GM19324 (cell line): ENCODE measurements around the gene GFAP.
"Not testable (repeated sequence)": the region's sequence is repeated elsewhere in the genome, so short reads cannot be mapped to it uniquely, and the experiment has no call there.

Experiments used
- ATAC-seq: cut with Tn5 transposase; IDR thresholded peaks from one replicate; pipeline ENCODE4 v1.9.1; 2021; ENCODE audit warnings: mild to moderate bottlenecking, moderate library complexity; ENCODE audit not compliant: unreplicated experiment, low FRiP score

The GFAP gene

DNA sequence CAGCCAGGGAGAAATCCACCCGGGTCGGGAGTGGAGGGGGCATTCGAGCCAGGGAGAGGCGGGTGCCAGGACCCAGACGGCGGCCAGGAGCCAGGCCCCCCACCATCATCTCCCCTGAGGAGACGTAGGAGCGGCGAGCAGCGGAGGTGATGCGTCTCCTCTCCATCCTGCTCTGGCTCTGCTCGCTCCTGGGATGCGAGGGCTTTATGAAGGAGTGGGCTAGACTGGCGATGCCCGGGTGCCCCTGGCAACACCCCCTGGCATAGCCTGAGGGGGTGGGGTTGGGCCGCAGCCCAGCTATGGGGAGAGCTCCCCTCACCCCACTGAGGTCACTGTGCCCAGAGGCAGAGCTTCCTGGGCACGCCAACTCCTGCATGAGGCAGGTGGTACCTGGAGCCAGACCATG, at the start of gene GFAP:
Gene GFAP (minus strand): TSS at position 180 of the 406 bp plus-strand sequence. CDS start 14 bp downstream, at position 166.
- no peak for ATAC-seq

DNA sequence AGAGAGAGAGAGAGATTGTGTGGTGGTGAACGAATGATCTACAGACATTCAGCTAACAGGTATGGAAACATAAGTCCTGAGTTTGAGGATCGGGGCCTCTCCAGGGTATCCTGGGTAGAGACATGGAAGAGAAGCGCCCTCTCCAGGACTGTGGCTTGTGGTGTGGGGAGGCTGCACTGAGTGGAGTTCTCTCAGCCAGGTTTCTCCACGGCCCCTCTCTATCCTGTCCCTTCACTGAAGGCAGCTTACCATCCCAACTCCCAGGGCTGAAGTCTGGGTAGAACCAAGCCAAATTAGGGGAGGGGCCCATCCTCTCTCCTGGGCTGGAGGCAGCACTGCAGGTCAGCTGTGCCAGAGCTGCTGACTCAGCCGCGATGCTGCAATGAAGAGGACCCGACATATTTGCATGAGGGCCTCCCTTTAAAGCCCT, 46.6 kb upstream of the GFAP start:
- ATAC-seq = no peak

DNA sequence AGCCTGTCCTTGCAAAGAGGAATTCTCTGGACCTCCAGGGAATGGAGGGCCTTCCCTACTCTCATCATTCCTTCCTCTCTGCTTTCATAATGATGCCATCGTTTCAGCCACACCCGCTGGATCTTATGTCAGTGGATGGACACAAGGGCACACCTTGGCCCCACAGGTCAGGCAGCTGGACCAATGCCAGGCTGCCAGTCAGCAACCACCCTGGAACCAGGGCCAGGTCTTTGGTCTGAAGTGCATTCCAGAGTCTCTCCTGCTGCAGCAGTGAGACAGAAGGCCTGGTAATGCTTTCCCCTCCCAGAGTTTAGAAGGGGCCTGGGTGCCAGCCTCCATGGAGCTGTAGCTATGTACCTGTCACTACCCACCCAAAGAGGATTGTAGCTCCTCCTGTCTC, 45.4 kb upstream of the GFAP start:
- no peak for ATAC-seq

GRCh38 chr17:44959821-44960531, 44.7 kb upstream of the GFAP start:
- ATAC-seq = no peak

GRCh38 chr17:44956998-44957981, 42.0 kb upstream of the GFAP start:
- ATAC-seq = no peak

- no peak for ATAC-seq
These were observed 40.5 kb upstream of the GFAP start for GRCh38 chr17:44955674-44956425.

DNA sequence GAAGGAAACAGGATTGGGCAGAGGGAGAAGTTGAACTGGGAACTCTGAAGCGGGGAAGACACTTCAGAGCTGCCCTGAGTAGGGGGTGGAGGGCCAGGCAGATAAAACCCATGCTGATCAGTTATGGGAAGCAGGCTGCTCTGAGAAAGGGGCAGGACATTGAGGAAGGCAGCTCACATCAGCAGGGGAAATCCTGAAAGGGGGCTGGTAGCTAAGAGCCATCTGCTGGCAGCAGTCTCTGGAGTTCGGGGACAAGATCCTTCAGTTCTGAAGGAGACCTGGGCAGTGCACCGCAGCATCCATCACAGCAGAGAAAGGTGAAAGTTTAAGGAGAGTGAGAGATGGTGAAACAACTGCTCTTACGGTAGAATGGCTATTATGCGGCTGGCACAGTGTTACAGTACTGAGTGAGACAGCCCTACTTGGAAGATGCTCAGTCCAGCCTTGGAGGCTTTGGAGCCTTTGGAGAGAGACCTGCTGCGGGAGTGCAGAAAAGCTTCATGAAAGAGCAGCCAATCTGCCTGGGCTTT, 37.7 kb upstream of the GFAP start:
- no peak for ATAC-seq

DNA sequence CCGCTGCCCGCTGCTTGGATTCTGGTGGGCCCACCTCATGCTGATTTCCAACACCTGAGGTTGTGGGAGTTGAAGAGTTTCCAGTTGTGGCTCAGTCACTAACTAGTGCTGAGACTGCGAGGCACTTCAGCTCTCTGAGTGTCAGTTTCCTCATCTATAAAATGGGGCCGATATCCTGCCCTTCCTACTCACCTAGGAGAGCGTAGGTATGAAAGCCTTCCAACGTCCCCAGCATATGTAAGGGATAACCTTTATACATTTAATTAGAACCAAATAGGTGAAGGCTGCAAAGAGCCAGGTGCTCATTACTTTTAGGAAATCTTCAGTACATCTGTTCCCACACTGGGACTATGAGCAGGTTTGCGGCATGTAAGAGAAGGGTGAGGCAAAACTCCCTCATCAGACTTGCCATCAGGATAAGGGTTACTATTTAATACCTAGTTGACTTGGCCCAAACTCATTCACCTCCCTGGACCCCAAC, 33.1 kb upstream of the GFAP start:
- no peak for ATAC-seq

- ATAC-seq = peak; percentile 93
These were observed 32.4 kb upstream of the GFAP start, which contains the start of gene KIF18B for GRCh38 chr17:44947461-44948314. TSS of gene KIF18B (minus strand) at chr17:44947773. CDS start at chr17:44936344, 11,429 bp downstream.

DNA sequence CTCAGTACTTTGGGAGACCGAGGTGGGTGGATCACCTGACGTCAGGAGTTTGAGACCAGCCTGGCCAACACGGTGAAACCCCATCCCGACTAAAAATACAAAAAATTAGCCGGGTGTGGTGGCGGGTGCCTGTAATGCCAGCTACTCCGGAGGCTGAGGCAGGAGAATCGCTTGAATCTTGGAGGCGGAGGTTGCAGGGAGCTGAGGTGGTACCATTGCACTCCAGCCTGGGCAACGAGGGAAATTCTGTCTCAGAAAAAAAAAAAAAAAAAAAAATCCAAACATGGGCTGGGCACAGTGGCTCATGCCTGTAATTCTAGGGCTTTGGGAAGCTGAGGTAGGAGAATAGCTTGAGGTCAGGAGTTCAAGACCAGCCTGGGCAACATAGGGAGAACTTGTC, 30.4 kb upstream of the GFAP start:
- ATAC-seq = not testable (repeated sequence)

DNA sequence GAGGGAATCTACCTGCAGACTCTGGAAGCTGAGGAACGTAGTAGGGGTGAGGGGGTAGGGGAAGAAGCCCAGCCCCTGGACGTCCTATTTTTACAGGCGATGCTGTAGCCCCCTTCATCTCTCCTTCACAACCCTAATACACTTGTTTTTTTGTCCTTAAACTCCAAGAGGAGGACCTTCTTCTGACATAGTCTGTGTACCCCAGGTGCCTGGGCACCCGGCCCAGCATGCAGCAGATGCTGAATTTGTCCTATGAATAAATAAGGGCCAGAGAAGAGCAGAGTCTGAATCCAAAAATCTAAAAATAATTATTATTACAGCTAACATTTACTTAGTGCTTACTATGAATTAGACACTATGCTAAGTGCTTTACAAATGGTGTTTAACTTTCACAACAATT, 27.2 kb upstream of the GFAP start:
- no peak for ATAC-seq

DNA sequence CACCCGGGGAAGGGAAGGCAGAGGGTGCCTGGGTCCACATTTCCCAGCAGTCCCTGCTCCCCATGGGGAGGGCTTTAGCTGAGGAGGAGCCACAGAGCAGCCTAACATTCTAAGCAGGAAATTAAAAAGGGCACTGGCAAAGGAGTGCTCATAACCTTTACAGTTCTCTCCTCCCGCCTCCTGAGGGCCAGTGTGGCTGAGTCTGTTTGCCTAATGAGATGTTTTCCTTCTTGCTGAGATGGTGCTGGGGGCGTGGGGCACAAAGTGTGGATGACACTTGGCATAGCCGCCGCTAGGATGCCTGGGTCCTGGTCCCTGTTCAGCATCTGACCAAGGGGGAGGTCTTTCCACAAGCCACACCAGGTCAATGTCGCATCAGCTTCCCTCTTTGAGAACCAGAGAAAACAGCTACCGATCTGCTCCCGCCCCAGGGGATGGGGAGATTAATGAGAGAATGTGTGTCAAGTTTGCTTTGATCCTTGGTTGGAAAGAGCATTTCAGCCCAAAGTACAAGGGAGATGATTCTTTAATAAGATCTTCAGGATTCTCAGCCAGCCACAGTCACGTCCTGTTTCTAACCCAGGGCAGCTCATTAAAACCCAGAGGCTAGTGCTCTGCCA, 26.5 kb upstream of the GFAP start:
- no peak for ATAC-seq

- ATAC-seq = no peak
These were observed 25.5 kb upstream of the GFAP start for GRCh38 chr17:44940768-44941167.

DNA sequence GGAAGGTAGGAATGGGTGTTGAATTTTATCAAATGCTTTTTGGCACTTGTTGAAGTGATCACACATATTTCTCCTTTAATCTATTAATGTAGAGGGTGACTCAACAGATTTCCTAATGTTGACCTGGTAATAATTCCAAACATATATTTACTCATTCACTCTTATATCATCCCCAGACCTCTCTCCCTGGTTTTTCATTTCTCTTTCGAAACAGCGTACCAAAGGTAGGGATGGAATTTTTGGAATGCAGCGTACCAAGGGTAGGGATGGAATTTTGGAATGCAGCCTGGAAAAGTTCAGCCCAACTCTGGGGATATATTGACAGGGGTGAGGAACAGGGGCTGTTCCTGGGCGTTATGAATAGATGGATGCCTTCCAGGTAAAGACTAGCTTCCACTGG, 25.0 kb upstream of the GFAP start:
- ATAC-seq = no peak

DNA sequence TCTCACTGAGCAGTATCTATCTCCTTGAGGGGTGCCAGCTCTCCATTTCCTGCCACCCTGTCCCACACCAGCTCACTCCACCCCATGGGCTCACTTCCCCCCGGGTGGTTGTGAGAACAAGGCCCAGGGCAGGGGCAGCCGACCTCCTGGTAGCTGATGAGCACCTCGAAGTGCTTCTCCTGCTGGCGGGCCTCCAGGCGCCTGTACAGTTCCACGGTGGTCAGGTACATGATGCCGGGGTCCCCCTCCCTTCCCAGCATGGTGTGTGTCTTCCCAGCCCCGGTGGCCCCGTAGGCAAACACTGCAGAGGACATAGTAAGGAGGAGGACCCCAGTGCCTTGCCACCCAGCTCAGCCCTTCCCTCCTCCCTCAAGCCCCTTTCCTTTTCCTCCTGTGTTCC, 19.8 kb upstream of the GFAP start:
- no peak for ATAC-seq

DNA sequence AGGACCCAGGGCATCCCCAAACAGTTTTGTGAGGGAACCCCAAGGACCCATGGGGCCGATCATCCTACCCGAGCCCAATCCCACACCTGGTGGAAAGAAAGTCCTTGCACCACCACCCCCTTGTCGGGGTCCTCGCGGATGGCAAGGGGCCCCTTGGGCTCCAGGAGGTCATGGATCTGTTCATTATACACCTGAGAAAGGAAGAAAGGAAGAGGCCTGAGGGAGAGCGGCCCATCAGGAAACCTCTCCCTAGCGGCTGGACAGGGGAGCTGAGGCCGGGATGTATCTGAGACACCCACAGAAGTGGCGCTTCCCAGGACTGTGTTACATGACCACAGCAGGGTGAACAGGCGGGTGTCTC, 19.4 kb upstream of the GFAP start:
- no peak for ATAC-seq

- no peak for ATAC-seq
These were observed 18.8 kb upstream of the GFAP start for GRCh38 chr17:44933824-44934744.

GRCh38 chr17:44932787-44933097, 17.4 kb upstream of the GFAP start:
- ATAC-seq = no peak
